DND-41 (cell line): ENCODE data around the gene DNAH2.

Experiments used
- ATAC-seq: fragments of 200-7000 bp; cut with Tn5 transposase; 3 replicates; pipeline ENCODE4 v1.9.1; 2021; ENCODE audit warnings: low read depth; ENCODE audit not compliant: insufficient read depth
- DNase-seq: peaks from one replicate; pipeline ENCODE4 v3.0.0-alpha.2; 2020
- H2AFZ ChIP-seq: 2 replicates; pipeline ENCODE4 v1.6.0; 2012; ENCODE audit warnings: low read depth, low read length
- H3K27ac ChIP-seq: 2 replicates; pipeline ENCODE4 v1.5.1; 2012; ENCODE audit warnings: low read length, inconsistent platforms
- H3K27me3 ChIP-seq: fragments of 200-600 bp; sonication (generic); 2 replicates; pipeline ENCODE4 v1.6.0; 2012; ENCODE audit warnings: low read length, mild to moderate bottlenecking, inconsistent platforms; ENCODE audit not compliant: insufficient read depth, poor library complexity
- H3K36me3 ChIP-seq: 2 replicates; pipeline ENCODE4 v1.5.1; 2012; ENCODE audit warnings: low read length, inconsistent platforms; ENCODE audit not compliant: insufficient read depth
- H3K4me1 ChIP-seq: 2 replicates; pipeline ENCODE4 v1.5.1; 2012; ENCODE audit warnings: mild to moderate bottlenecking, low read length; ENCODE audit not compliant: insufficient read depth
- H3K4me2 ChIP-seq: 2 replicates; pipeline ENCODE4 v1.6.0; 2012; ENCODE audit warnings: mild to moderate bottlenecking, moderate library complexity, low read length, inconsistent platforms; ENCODE audit not compliant: insufficient read depth
- H3K4me3 ChIP-seq, 2 experiments: fragments of 200-600 bp in 1 of 2; shearing (Covaris generic) in 1 of 2; 2 replicates each; pipeline ENCODE4 v1.5.1; 2012 to 2016; ENCODE audit warnings: inconsistent platforms in 2 of 2, low read length in 2 of 2, mild to moderate bottlenecking in 2 of 2, low read depth in 1 of 2, moderate library complexity in 1 of 2
- H3K79me2 ChIP-seq: 2 replicates; pipeline ENCODE4 v1.6.0; 2012; ENCODE audit warnings: low read length, inconsistent platforms; ENCODE audit not compliant: insufficient read depth
- H3K9ac ChIP-seq: 2 replicates; pipeline ENCODE4 v1.6.0; 2012; ENCODE audit warnings: low read depth, mild to moderate bottlenecking, inconsistent platforms, low read length, moderate library complexity
- H3K9me3 ChIP-seq: 2 replicates; pipeline ENCODE4 v1.5.1; 2012; ENCODE audit warnings: low read length, moderate library complexity, mild to moderate bottlenecking, inconsistent platforms; ENCODE audit not compliant: insufficient read depth, severe bottlenecking
- H4K20me1 ChIP-seq: 2 replicates; pipeline ENCODE4 v1.6.0; 2012; ENCODE audit warnings: low read length; ENCODE audit not compliant: insufficient read depth
- EZH2 ChIP-seq: IDR thresholded peaks from 3 replicates; pipeline ENCODE4 v1.6.1; 2012; ENCODE audit warnings: borderline replicate concordance, low read depth, mild to moderate bottlenecking, moderate library complexity, low read length, inconsistent platforms; ENCODE audit not compliant: severe bottlenecking
- TF ChIP-seq, protein P1 (sequence below): IDR thresholded peaks from 2 replicates; pipeline ENCODE4 v1.5.1; 2012; ENCODE audit warnings: borderline replicate concordance, low read length, moderate library complexity, mild to moderate bottlenecking; ENCODE audit not compliant: poor library complexity, severe bottlenecking; ENCODE audit errors: extremely low read depth

The DNAH2 gene

DNA sequence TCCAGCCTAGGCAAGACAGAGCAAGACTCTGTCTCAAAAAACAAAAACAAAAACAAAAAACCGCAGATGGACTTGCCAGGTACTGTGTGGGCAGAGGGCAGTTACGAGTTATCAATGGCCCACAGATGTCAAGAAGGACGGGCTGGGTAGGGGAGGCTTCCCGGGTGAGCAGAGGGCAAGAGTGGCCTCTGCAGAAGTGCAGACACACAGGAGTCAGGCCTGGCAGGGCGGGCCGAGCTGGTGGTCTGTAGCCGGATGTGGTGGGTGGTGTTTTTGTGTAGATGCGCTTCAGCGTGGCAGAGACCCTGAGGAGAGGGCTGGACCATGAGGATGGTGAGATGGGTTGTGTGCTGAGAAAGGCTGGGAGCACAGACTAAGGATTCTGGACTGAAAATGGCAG, 71.6 kb downstream of the DNAH2 start:
- H3K9ac ChIP-seq, result no peak overlapping the region
- no peaks in the 10 kb centered on the region for H3K36me3 ChIP-seq
- H3K27me3 ChIP-seq, result no peaks in the 10 kb centered on the region
- no peaks in the 10 kb centered on the region for H3K9me3 ChIP-seq
- H4K20me1 ChIP-seq, result no peaks in the 10 kb centered on the region; the same call in 1 of the 2 replicates
- H3K27ac ChIP-seq, result no peak overlapping the region
- H3K4me3 ChIP-seq, result no peak overlapping the region
- no peaks in the 10 kb centered on the region for H3K4me1 ChIP-seq
- no peak for ATAC-seq
- no peak overlapping the region for H2AFZ ChIP-seq
- DNase-seq, result no peak
- no peaks in the 10 kb centered on the region for H3K79me2 ChIP-seq
- H3K4me2 ChIP-seq, result no peak overlapping the region
- TF ChIP-seq EZH2, result no peak
- TF ChIP-seq, protein P1, sequence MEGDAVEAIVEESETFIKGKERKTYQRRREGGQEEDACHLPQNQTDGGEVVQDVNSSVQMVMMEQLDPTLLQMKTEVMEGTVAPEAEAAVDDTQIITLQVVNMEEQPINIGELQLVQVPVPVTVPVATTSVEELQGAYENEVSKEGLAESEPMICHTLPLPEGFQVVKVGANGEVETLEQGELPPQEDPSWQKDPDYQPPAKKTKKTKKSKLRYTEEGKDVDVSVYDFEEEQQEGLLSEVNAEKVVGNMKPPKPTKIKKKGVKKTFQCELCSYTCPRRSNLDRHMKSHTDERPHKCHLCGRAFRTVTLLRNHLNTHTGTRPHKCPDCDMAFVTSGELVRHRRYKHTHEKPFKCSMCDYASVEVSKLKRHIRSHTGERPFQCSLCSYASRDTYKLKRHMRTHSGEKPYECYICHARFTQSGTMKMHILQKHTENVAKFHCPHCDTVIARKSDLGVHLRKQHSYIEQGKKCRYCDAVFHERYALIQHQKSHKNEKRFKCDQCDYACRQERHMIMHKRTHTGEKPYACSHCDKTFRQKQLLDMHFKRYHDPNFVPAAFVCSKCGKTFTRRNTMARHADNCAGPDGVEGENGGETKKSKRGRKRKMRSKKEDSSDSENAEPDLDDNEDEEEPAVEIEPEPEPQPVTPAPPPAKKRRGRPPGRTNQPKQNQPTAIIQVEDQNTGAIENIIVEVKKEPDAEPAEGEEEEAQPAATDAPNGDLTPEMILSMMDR, result no peak

DNA sequence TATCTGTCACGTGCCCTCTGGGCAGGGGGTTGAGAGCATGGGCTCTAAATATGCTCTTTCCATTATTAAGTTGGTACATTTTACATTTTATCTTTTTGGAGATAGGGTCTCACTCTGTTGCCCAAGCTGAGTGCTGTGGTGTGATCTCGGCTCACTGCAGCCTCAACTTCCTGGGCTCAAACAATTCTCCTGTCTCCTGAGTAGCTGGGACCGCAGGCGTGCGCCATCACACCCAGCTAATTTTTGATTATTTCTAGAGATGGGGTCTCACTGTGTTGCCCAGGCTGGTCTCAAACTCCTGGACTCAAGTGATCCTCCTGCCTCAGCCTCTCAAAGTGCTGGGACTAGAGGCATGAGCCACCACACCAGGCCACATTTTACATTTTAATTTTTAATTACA, 72.6 kb downstream of the DNAH2 start:
- H4K20me1 ChIP-seq, result no peaks in the 10 kb centered on the region; the same call in 1 of the 2 replicates
- no peak overlapping the region for H3K4me2 ChIP-seq
- H3K27ac ChIP-seq, result no peak overlapping the region
- no peak overlapping the region for H3K9ac ChIP-seq
- TF ChIP-seq, protein P1, result no peak
- no peaks in the 10 kb centered on the region for H3K27me3 ChIP-seq
- no peaks in the 10 kb centered on the region for H3K9me3 ChIP-seq
- no peak overlapping the region for H3K4me3 ChIP-seq
- H3K36me3 ChIP-seq, result no peaks in the 10 kb centered on the region
- no peak overlapping the region for H2AFZ ChIP-seq
- no peak for ATAC-seq
- H3K4me1 ChIP-seq, result no peaks in the 10 kb centered on the region
- no peaks in the 10 kb centered on the region for H3K79me2 ChIP-seq
- no peak for DNase-seq

DNA sequence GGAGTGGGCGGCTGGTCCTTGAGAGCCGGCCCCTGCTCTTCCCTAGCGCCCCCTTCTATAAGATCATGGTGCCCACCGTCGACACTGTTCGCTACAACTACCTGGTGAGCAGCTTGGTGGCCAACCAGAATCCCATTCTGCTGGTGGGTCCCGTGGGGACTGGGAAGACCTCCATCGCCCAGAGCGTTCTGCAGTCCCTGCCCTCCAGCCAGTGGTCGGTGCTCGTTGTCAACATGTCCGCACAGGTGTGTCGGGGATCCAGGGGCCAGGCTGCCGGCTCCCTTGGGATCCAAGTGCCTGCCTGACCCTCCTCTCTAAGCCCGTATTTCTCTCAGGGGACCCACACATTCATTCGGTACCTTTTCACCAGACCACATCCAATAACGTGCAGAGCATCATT, 75.1 kb downstream of the DNAH2 start:
- H3K79me2 ChIP-seq, result no peaks in the 10 kb centered on the region
- H3K27ac ChIP-seq, result no peak overlapping the region
- H3K36me3 ChIP-seq, result no peaks in the 10 kb centered on the region
- no peak overlapping the region for H3K4me3 ChIP-seq
- H3K27me3 ChIP-seq, result no peaks in the 10 kb centered on the region
- H4K20me1 ChIP-seq, result no peaks in the 10 kb centered on the region
- no peak overlapping the region for H3K9ac ChIP-seq
- H3K4me1 ChIP-seq, result no peaks in the 10 kb centered on the region
- no peaks in the 10 kb centered on the region for H3K9me3 ChIP-seq
- H2AFZ ChIP-seq, result no peak overlapping the region
- no peak overlapping the region for H3K4me2 ChIP-seq
- DNase-seq, result no peak
- no peak for TF ChIP-seq EZH2
- TF ChIP-seq, protein P1, result no peak
- no peak for ATAC-seq

DNA sequence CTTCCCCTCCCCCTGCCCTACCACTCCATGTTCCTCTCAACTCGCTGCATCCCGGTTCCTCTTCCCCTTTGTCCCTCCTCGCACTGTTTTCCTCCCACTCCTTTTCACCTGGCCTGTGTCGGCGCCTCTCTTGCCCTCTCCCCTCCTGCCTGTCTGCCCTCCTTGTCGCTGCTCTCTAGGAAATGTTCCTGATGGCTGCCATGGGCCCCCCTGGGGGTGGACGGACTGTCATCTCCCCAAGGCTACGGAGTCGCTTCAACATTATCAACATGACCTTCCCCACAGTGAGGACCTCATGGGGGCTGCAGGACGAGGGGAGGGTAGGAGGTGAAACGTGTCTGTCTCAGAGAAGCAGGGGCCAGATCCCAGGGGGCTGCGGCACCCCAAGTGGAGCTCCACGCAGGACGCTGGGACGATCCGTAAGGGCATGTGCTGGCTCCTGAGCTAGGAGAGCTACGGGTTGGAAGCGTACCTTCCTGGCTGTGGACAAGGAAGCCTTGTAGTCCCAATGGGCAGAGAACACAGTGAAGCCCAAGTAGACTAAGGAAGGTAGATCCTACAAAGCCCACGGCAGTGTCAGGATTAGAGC, 76.6 kb downstream of the DNAH2 start:
- Histone ChIP-seq H3K36me3 (no peaks in the 10 kb centered on the region), H3K27ac (no peak overlapping the region), H3K9me3 (no peaks in the 10 kb centered on the region), H3K9ac (no peak overlapping the region), H3K4me2 (no peak overlapping the region), H4K20me1 (no peaks in the 10 kb centered on the region), H3K4me3 (no peak overlapping the region), H3K79me2 (no peaks in the 10 kb centered on the region), H3K27me3 (no peaks in the 10 kb centered on the region), H3K4me1 (no peaks in the 10 kb centered on the region), H2AFZ (no peak overlapping the region)
- DNase-seq (no peak), ATAC-seq (no peak)
- no peak for TF ChIP-seq EZH2
- TF ChIP-seq, protein P1, result no peak
